Measurements from ENCODE around the gene NTM. TPM values are rescaled to one million over a fixed set of nuclear protein-coding genes. Genes with fewer than 3 reads are reported as not detected.

NTM gene
- polyA plus RNA-seq, 1 donor from 2014 or later = 39.4 TPM

- Histone ChIP-seq H3K4me3 (ENCODE audit: low read length) (peak overlapping the region; percentile 7), H3K4me2 (ENCODE audit: low read length) (no peak overlapping the region), H3K27me3 (ENCODE audit: insufficient read depth, low read depth, low read length) (no peaks in the 10 kb centered on the region), H3F3A (ENCODE audit: insufficient read depth, low read length, poor library complexity, severe bottlenecking) (no peaks in the 10 kb centered on the region), H3K27ac (ENCODE audit: low read length) (peak overlapping the region; percentile 44), H3K79me2 (replicated peaks; ENCODE audit: insufficient read depth, low read length) (no peaks in the 10 kb centered on the region), H3K9me2 (ENCODE audit: insufficient read depth, low read length) (no peaks in the 10 kb centered on the region), H2AFZ (ENCODE audit: low read depth, low read length) (no peak overlapping the region), H3K9ac (ENCODE audit: low read length) (no peak overlapping the region), H3K36me3 (ENCODE audit: insufficient read depth, low read length) (no peaks in the 10 kb centered on the region), H3K9me3 (ENCODE audit: low read length) (no peaks in the 10 kb centered on the region), H4K20me1 (ENCODE audit: insufficient read depth) (no peaks in the 10 kb centered on the region)
- TF ChIP-seq EZH2 (IDR thresholded peaks at IDR 0.05; ENCODE audit: borderline replicate concordance, insufficient read depth, low read length, poor library complexity, severe bottlenecking) = no peak
- no peak for TF ChIP-seq MXI1 (conservative IDR thresholded peaks at IDR 0.05; ENCODE audit: poor library complexity, severe bottlenecking)
- TF ChIP-seq EP300 (conservative IDR thresholded peaks at IDR 0.05; ENCODE audit: poor library complexity, severe bottlenecking) = no peak
- TF ChIP-seq, protein P1, sequence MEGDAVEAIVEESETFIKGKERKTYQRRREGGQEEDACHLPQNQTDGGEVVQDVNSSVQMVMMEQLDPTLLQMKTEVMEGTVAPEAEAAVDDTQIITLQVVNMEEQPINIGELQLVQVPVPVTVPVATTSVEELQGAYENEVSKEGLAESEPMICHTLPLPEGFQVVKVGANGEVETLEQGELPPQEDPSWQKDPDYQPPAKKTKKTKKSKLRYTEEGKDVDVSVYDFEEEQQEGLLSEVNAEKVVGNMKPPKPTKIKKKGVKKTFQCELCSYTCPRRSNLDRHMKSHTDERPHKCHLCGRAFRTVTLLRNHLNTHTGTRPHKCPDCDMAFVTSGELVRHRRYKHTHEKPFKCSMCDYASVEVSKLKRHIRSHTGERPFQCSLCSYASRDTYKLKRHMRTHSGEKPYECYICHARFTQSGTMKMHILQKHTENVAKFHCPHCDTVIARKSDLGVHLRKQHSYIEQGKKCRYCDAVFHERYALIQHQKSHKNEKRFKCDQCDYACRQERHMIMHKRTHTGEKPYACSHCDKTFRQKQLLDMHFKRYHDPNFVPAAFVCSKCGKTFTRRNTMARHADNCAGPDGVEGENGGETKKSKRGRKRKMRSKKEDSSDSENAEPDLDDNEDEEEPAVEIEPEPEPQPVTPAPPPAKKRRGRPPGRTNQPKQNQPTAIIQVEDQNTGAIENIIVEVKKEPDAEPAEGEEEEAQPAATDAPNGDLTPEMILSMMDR (IDR thresholded peaks at IDR 0.05; ENCODE audit: poor library complexity, severe bottlenecking) = no peak
- TF ChIP-seq TAF1 (IDR thresholded peaks at IDR 0.05; ENCODE audit: low read depth) = no peak
- TF ChIP-seq SMC3 (conservative IDR thresholded peaks at IDR 0.05; ENCODE audit: poor library complexity) = no peak
- no peak for TF ChIP-seq POLR2AphosphoS5 (IDR thresholded peaks at IDR 0.05)
- TF ChIP-seq RAD21 (conservative IDR thresholded peaks at IDR 0.05) = no peak
- TF ChIP-seq REST (IDR thresholded peaks at IDR 0.05; ENCODE audit: borderline replicate concordance) = no peak
These were observed 662.1 kb downstream of the NTM start for GRCh38 chr11:132032555-132032954.

DNA sequence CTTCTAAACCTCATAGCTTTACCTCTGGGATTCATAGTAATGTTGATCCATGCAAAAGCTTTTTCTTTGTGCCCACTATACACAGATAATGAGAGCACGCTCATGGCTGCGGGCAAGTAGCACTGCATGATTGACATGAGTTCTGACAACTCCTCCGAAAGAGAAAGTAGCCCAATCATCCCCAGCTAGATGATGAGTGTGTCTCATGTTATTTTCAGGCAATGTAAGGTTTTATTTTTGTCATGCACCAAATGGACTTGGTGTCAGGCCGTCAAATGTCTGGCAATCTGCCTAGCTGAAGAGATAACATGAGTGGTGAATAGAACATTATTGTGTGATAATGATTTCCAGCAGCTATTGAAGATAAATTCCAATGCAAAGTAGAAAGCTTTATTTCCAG lies 662.6 kb downstream of the NTM start:
- no peak overlapping the region for H3K4me2 ChIP-seq (ENCODE audit: low read length)
- TF ChIP-seq EP300 (conservative IDR thresholded peaks at IDR 0.05; ENCODE audit: poor library complexity, severe bottlenecking) (peak; percentile 71), EZH2 (IDR thresholded peaks at IDR 0.05; ENCODE audit: borderline replicate concordance, insufficient read depth, low read length, poor library complexity, severe bottlenecking) (no peak), POLR2AphosphoS5 (IDR thresholded peaks at IDR 0.05) (peak; percentile 37), TAF1 (IDR thresholded peaks at IDR 0.05; ENCODE audit: low read depth) (no peak), REST (IDR thresholded peaks at IDR 0.05; ENCODE audit: borderline replicate concordance) (no peak), MXI1 (conservative IDR thresholded peaks at IDR 0.05; ENCODE audit: poor library complexity, severe bottlenecking) (no peak)
- no peak overlapping the region for H2AFZ ChIP-seq (ENCODE audit: low read depth, low read length)
- H3K9ac ChIP-seq (ENCODE audit: low read length) = no peak overlapping the region
- H3K79me2 ChIP-seq (replicated peaks; ENCODE audit: insufficient read depth, low read length) = no peaks in the 10 kb centered on the region
- no peaks in the 10 kb centered on the region for H3K9me2 ChIP-seq (ENCODE audit: insufficient read depth, low read length)
- H3F3A ChIP-seq (ENCODE audit: insufficient read depth, low read length, poor library complexity, severe bottlenecking) = no peaks in the 10 kb centered on the region
- H3K27ac ChIP-seq (ENCODE audit: low read length) = peak overlapping the region; percentile 44
- H3K27me3 ChIP-seq (ENCODE audit: insufficient read depth, low read depth, low read length) = no peaks in the 10 kb centered on the region
- H3K9me3 ChIP-seq (ENCODE audit: low read length) = no peaks in the 10 kb centered on the region
- H3K4me3 ChIP-seq (ENCODE audit: low read length) = peak overlapping the region; percentile 7
- no peaks in the 10 kb centered on the region for H4K20me1 ChIP-seq (ENCODE audit: insufficient read depth)
- H3K36me3 ChIP-seq (ENCODE audit: insufficient read depth, low read length) = no peaks in the 10 kb centered on the region

Measured in neural cell (in vitro differentiated cells).